Measurements from ENCODE around the gene SLC25A19.

GRCh38 chr17:75301049-75301448, 11.8 kb upstream of the SLC25A19 start:
- TF ChIP-seq ZNF274 (IDR thresholded peaks at IDR 0.05; ENCODE audit: low read depth, low read length): no peak
- no peak for TF ChIP-seq YY1 (IDR thresholded peaks at IDR 0.05; ENCODE audit: insufficient read depth, insufficient read length)
- TF ChIP-seq SUZ12 (IDR thresholded peaks at IDR 0.05; ENCODE audit: extremely low read depth, insufficient read depth, insufficient read length): no peak
